Adipocyte (in vitro differentiated cells): ENCODE measurements around the gene UBAC1.

Experiments
- DNase-seq: peaks from one replicate; pipeline ENCODE4 v3.0.0-alpha.2; 2015; ENCODE audit warnings: low read depth
- H3K27me3 ChIP-seq: replicated peaks from 2 replicates; pipeline ENCODE4 v1.7.0; 2013; ENCODE audit warnings: mild to moderate bottlenecking, low read length, moderate library complexity; ENCODE audit not compliant: control insufficient read depth, insufficient read depth
- H3K36me3 ChIP-seq: 2 replicates; pipeline ENCODE4 v1.7.0; 2013; ENCODE audit warnings: low read length, mild to moderate bottlenecking, moderate library complexity; ENCODE audit not compliant: control insufficient read depth, insufficient read depth, severe bottlenecking
- H3K4me1 ChIP-seq: 2 replicates; pipeline ENCODE4 v1.7.0; 2013; ENCODE audit warnings: mild to moderate bottlenecking, low read length, moderate library complexity; ENCODE audit not compliant: control insufficient read depth, insufficient read depth
- H3K4me3 ChIP-seq: 2 replicates; pipeline ENCODE4 v1.7.0; 2013; ENCODE audit warnings: mild to moderate bottlenecking, low read length, moderate library complexity
- H3K9ac ChIP-seq: 2 replicates; pipeline ENCODE4 v1.7.0; 2013; ENCODE audit warnings: mild to moderate bottlenecking, low read length, moderate library complexity
- H3K9me3 ChIP-seq: 2 replicates; pipeline ENCODE4 v1.7.0; 2013; ENCODE audit warnings: mild to moderate bottlenecking, low read length, moderate library complexity; ENCODE audit not compliant: control insufficient read depth

The UBAC1 gene

GRCh38 chr9:135985459-135985774, 24.2 kb upstream of the UBAC1 start:
- Histone ChIP-seq H3K36me3 (no peaks in the 10 kb centered on the region), H3K4me1 (no peaks in the 10 kb centered on the region), H3K4me3 (no peak overlapping the region), H3K27me3 (peaks cover 51% of the 10 kb centered on the region), H3K9ac (no peak overlapping the region), H3K9me3 (no peaks in the 10 kb centered on the region)
- DNase-seq = no peak

DNA sequence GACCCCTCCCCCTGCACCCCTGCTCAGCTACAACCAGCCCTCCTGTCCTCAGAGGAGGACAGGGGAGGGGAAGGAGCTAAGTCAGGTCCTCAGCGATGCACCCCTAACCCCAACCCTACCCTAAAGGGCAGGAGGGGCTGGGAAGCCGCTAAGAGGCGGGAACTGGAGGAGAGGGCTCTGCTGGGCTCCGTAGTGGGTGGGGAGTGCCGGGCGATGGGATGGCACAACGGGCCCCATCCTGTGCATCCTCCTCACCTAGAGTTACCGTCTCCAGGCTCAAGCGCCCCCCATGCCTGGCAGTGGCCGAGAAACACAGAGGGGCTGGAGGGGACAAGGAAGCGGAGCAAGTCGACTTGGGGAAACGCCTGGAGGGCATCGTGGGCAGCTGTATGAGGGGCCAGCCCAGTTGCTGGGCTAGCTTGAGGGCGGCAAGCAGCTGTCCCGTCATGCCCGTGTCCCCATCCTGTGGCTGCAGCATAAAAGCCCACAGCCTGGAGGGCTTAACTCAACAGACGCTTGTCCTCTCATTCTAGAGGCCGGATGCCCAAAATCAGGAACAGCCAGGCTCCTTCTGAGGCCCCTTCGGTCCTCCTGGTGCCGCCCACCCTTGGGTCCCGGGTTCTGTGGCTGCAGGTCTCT, 23.0 kb upstream of the UBAC1 start:
- Histone ChIP-seq H3K27me3 (peaks cover 44% of the 10 kb centered on the region), H3K9ac (no peak overlapping the region), H3K9me3 (no peaks in the 10 kb centered on the region), H3K4me3 (no peak overlapping the region), H3K4me1 (no peaks in the 10 kb centered on the region), H3K36me3 (no peaks in the 10 kb centered on the region)
- DNase-seq = no peak

- no peaks in the 10 kb centered on the region for H3K9me3 ChIP-seq
- no peaks in the 10 kb centered on the region for H3K36me3 ChIP-seq
- no peaks in the 10 kb centered on the region for H3K4me1 ChIP-seq
- peaks cover 46% of the 10 kb centered on the region for H3K27me3 ChIP-seq
- H3K4me3 ChIP-seq = no peak overlapping the region
- DNase-seq = no peak
- no peak overlapping the region for H3K9ac ChIP-seq
These were observed 22.3 kb upstream of the UBAC1 start for GRCh38 chr9:135983208-135984071.

- Histone ChIP-seq H3K36me3 (no peaks in the 10 kb centered on the region), H3K27me3 (peaks cover 39% of the 10 kb centered on the region), H3K9ac (no peak overlapping the region), H3K4me1 (no peaks in the 10 kb centered on the region), H3K9me3 (no peaks in the 10 kb centered on the region), H3K4me3 (no peak overlapping the region)
- no peak for DNase-seq
These were observed 21.5 kb upstream of the UBAC1 start for GRCh38 chr9:135982499-135983207.

GRCh38 chr9:135980926-135981630, 19.9 kb upstream of the UBAC1 start:
- H3K9me3 ChIP-seq = no peaks in the 10 kb centered on the region
- no peaks in the 10 kb centered on the region for H3K4me1 ChIP-seq
- H3K4me3 ChIP-seq = no peak overlapping the region
- peaks cover 49% of the 10 kb centered on the region for H3K27me3 ChIP-seq
- DNase-seq = no peak
- H3K36me3 ChIP-seq = no peaks in the 10 kb centered on the region
- H3K9ac ChIP-seq = no peak overlapping the region

- Histone ChIP-seq H3K9me3 (no peaks in the 10 kb centered on the region), H3K9ac (no peak overlapping the region), H3K4me3 (no peak overlapping the region), H3K36me3 (no peaks in the 10 kb centered on the region), H3K27me3 (peaks cover 43% of the 10 kb centered on the region), H3K4me1 (no peaks in the 10 kb centered on the region)
- DNase-seq = no peak
These were observed 18.5 kb upstream of the UBAC1 start for GRCh38 chr9:135979547-135980166.

DNA sequence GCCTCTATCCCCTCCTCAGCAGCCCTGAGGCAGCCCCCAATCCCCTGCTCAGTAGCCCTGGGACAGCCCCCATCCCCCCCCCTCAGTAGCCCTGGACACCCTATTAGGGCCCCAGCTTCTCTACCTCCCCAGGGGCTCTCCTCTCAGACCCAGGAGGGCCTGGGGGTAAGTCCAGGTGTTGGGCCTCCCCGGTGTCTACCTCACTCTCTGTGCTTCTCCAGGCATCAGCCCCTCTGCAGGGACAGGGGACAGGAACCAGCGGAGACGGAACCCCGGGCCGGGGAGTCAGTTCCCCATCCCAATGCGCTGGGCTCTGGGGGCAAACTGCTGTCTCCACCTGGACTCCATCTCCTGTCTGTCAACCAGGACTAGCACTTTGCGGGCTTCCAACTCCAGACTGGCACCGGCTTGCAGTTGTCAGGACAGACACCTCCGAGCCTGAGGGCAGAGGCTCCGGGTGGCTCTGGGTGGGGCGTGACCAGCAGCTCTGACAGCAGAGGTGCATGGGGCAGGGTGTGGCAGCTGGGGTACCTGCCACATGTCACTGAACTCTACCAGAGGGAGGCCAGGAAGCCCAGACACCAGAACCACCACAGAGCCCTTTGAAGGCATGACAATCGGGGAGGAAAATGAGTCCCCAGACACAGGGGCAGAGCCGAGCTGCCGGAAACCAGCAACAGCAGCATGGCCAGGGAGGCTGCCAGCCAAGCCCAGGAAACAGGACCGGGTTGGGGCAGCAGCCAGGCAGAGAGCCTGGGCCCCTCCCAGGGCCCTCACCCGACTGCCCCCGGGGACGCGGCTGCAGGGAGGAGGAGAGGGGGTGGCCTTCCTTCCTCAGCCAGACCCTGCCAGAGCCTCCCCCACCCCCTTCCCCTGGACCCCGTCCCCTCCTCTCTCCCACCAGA, 17.7 kb upstream of the UBAC1 start:
- Histone ChIP-seq H3K27me3 (peaks cover 46% of the 10 kb centered on the region), H3K9me3 (no peaks in the 10 kb centered on the region), H3K4me1 (no peaks in the 10 kb centered on the region), H3K4me3 (no peak overlapping the region), H3K9ac (no peak overlapping the region), H3K36me3 (no peaks in the 10 kb centered on the region)
- DNase-seq = peak; percentile 21

- no peaks in the 10 kb centered on the region for H3K4me1 ChIP-seq
- H3K9ac ChIP-seq = no peak overlapping the region
- no peak overlapping the region for H3K4me3 ChIP-seq
- no peak for DNase-seq
- no peaks in the 10 kb centered on the region for H3K9me3 ChIP-seq
- peaks cover 39% of the 10 kb centered on the region for H3K27me3 ChIP-seq
- no peaks in the 10 kb centered on the region for H3K36me3 ChIP-seq
These were observed 15.8 kb upstream of the UBAC1 start for GRCh38 chr9:135976944-135977343.

DNA sequence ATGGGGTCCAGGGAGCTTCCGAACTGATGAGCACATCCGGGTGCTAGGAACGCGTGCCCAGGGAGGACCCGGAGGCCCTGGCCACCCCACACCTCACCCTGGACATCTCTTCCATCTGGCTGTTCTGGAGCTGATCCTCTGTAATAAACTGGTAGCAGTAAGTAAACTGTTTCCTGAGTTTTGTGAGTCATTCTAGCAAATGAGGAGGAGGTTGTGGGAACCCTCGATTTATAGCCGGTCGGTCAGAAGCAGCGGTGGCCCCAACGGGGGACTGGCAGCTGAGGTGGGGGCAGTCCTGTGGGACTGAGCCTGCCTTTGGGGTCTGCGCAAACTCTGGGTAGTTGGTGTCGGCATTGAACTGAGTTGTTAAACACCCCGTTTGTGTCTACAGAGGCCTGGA, 15.4 kb upstream of the UBAC1 start:
- Histone ChIP-seq H3K4me1 (no peaks in the 10 kb centered on the region), H3K4me3 (no peak overlapping the region), H3K36me3 (no peaks in the 10 kb centered on the region), H3K9me3 (no peaks in the 10 kb centered on the region), H3K27me3 (peaks cover 39% of the 10 kb centered on the region), H3K9ac (no peak overlapping the region)
- no peak for DNase-seq

- Histone ChIP-seq H3K36me3 (no peaks in the 10 kb centered on the region), H3K4me3 (no peak overlapping the region), H3K27me3 (peaks cover 45% of the 10 kb centered on the region), H3K4me1 (no peaks in the 10 kb centered on the region), H3K9me3 (no peaks in the 10 kb centered on the region), H3K9ac (no peak overlapping the region)
- no peak for DNase-seq
These were observed 14.7 kb upstream of the UBAC1 start for GRCh38 chr9:135975834-135976233.
